Heart right ventricle (tissue), 16 donors: ENCODE data around the gene ADARB1. TPM values are rescaled to one million over a fixed set of nuclear protein-coding genes. Genes with fewer than 3 reads are reported as not detected.

Source experiments
- ATAC-seq, 8 donors: fragments of 200-7000 bp; cut with Tn5 transposase; one replicate each; pipeline ENCODE4 v1.9.1; 2020; ENCODE audit warnings: mild to moderate bottlenecking in 8 of 8, moderate library complexity in 8 of 8, moderate number of reproducible peaks in 1 of 8
- DNase-seq, 2 donors: peaks; one replicate each; pipeline ENCODE4 v3.0.0-alpha.2; 2020
- H3K27ac ChIP-seq, 10 donors: fragments of 200-600 bp; sonication (generic) in 2 of 10; one replicate each; pipeline versions ENCODE4 v1.5.0 to v1.8.0; 2020 to 2022; ENCODE audit warnings: mild to moderate bottlenecking in 3 of 10
- H3K27me3 ChIP-seq, 7 donors: fragments of 200-600 bp; one replicate each; pipeline ENCODE4 v1.8.0; 2021 to 2022; ENCODE audit warnings: mild to moderate bottlenecking in 2 of 7
- H3K36me3 ChIP-seq, 9 donors: fragments of 200-600 bp; sonication (generic) in 1 of 9; one replicate each; pipeline versions ENCODE4 v1.5.0 to v1.8.0; 2020 to 2022; ENCODE audit warnings: mild to moderate bottlenecking in 2 of 9
- H3K4me1 ChIP-seq, 9 donors: fragments of 200-600 bp; sonication (generic) in 1 of 9; one replicate each; pipeline versions ENCODE4 v1.5.0 to v1.8.0; 2020 to 2022; ENCODE audit warnings: mild to moderate bottlenecking in 4 of 9
- H3K4me3 ChIP-seq, 10 donors: fragments of 200-600 bp; sonication (generic) in 2 of 10; one replicate each; pipeline versions ENCODE4 v1.5.0 to v1.8.0; 2020 to 2022; ENCODE audit warnings: mild to moderate bottlenecking in 7 of 10, moderate library complexity in 2 of 10
- H3K9me3 ChIP-seq, 11 donors: fragments of 200-600 bp in 10 of 11; sonication (generic) in 2 of 11; one replicate each; pipeline versions ENCODE4 v1.5.0 to v1.8.0; 2013 to 2022; ENCODE audit warnings: mild to moderate bottlenecking in 2 of 11, control low read depth in 1 of 11, moderate library complexity in 1 of 11
- CTCF ChIP-seq, 9 donors: fragments of 200-600 bp; sonication (generic) in 2 of 9; IDR thresholded peaks; one replicate each; pipeline versions ENCODE4 v1.5.0 to v1.8.0; 2021 to 2022; ENCODE audit warnings: antibody characterized with exemption in 9 of 9, mild to moderate bottlenecking in 5 of 9, moderate library complexity in 1 of 9
- WGBS, 2 donors: extraction: QIAGEN DNeasy Blood & Tissue Kit; methylation state at CpG; one replicate each; pipeline ENCODE4 v1.1.7; 2013; ENCODE audit warnings: inconsistent platforms in 1 of 2; 5-methylcytosine and 5-hydroxymethylcytosine counted together
- intact Hi-C, 10 donors: fragments of 100-400 bp; cut with DNase I; formaldehyde crosslinking; loops; one replicate each; pipeline versions ENCODE4 v1.11.1 to v1.14.2; 2022
- polyA plus RNA-seq, 2 donors: library from polyadenylated mRNA; stranded (reverse); fragments of 200-250 nt; gene quantifications; one replicate each; pipeline ENCODE4 v1.2.3, GENCODE V29; 2013
- total RNA-seq, 10 donors: library from RNA; stranded (reverse); fragmentation: NEBNext Ultra II Directional in 3 of 10; extraction: Animal tissue kit (Norgen Biotek cat#: 25700) in 3 of 10; gene quantifications; one replicate each; pipeline versions ENCODE4 v1.2.1 to v1.2.4, GENCODE V29; 2021 to 2023
- donor health status: Arrhythmogenic right ventricular cardiomyopathy.
- donor health status: ischemic (EF 13 %, LVEDD 7.1; RV severe dilation, severe dysfunction).
- donor health status: healthy with polysubstance abuse.
- donor health status: DM: no; HTN: yes; CAD: no.
- donor health status: DM: no; HTN: no; CAD: no.
- donor health status: ischemic (EF 25% LVEDD 6.9; RV normal size, moderate dysfunction).
- donor health status: ischemic (EF 25% LVEDD 5.7; RV mildly dilated, moderate dysfunction).
- donor health status: healthy.
- donor health status: DM: yes; HTN: yes; CAD: no.
- donor health status: Ischemic cardiomyopathy.
- donor health status: ischemic (EF 35%, LVEDD 5.7; RV mildly dilated, moderate dysfunction).
- donor health status: nonischemic (EF 11% LVEDD 7.7; RV severe dilation, severe dysfunction).
- donor health status: DM: yes; HTN: yes; CAD: no.
- donor health status: PGD.
- donor health status: ischemic (EF 29% LVEDD 5.4; RV normal size, mild dysfunction).
- donor health status: nonischemic (EF 23%, LVEDD 6.1; RV moderate dilation, normal function).

ADARB1 gene
- total and polyA plus RNA-seq, 12 donors: 7.4 to 21.2 (median 13.5) TPM

- Histone ChIP-seq H3K27ac (no peak overlapping the region), H3K9me3 (no peaks in the 10 kb centered on the region), H3K27me3 (no peaks in the 10 kb centered on the region), H3K4me1 (peaks cover 5 to 33% (median 16%) of the 10 kb centered on the region in 9 donors), H3K36me3 (peaks cover 0 to 10% (median 0%) of the 10 kb centered on the region in 9 donors), H3K4me3 (no peak overlapping the region)
- ATAC-seq (peak in 1 of 8 donors; percentile 24), DNase-seq (no peak)
- intact Hi-C loops: loop anchor here in 1 of 10 donors (10.0 kb wide), 1 partner anchor 60 kb away; no protein-coding TSS in a partner anchor
- no peak for TF ChIP-seq CTCF (IDR thresholded peaks at IDR 0.05)
- 94% methylated on average over 6 of the region's 6 CpGs for WGBS, 2 donors
Observed at GRCh38 chr21:45164838-45165237, 90.5 kb downstream of the ADARB1 start.

DNA sequence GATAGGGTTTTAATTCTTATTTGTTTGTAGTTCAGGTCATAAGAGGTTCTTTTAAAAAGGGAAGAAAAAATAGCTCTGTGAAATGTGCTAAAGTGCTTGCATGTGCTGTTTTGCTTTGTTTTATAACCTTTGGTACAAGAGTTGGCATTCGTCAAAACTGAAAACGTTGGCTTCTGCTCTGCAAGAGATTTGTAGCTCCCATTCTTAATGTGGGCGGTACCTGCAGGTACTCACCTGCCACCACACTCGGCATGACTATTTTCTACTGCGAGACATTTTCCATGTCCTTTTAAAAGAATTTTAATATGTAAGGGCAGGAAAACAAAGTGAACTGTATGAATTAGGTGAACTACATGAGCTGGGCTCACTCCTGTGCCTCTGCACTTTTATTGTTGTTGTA is 92.6 kb downstream of the ADARB1 start:
- TF ChIP-seq CTCF (IDR thresholded peaks at IDR 0.05): no peak
- H3K36me3 ChIP-seq: peaks cover 0 to 15% (median 4%) of the 10 kb centered on the region in 9 donors
- peaks cover 5 to 34% (median 16%) of the 10 kb centered on the region in 9 donors for H3K4me1 ChIP-seq
- ATAC-seq (no peak), DNase-seq (no peak)
- no peak overlapping the region for H3K4me3 ChIP-seq
- intact Hi-C loops: loop anchor here in 1 of 10 donors (10.0 kb wide), 1 partner anchor 58 kb away; no protein-coding TSS in a partner anchor
- H3K27me3 ChIP-seq: no peaks in the 10 kb centered on the region
- no peaks in the 10 kb centered on the region for H3K9me3 ChIP-seq
- no peak overlapping the region for H3K27ac ChIP-seq
- WGBS, 2 donors: 81 to 86% methylated on average over 5 of the region's 5 CpGs

DNA sequence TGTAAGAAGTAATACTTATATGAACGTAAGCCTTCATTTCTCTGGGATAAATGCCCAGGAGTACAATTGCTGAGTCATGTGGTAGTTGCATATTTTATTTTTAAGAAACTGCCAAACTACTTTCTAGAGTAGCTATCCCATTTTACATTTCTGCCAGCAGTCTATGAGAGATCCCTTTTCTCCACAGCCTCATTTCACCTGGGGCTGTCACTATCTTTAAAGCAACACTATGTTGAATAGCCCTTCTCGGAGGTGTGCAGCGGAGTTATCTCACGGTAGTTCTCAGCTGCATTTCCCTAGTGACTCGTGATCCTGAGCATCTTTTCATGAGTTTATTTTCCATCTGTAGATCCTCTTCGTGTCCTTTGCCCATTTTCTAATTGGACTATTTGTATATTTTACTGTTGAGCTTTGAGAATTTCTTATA is 93.4 kb downstream of the ADARB1 start:
- 50 to 59% methylated on average over 6 of the region's 6 CpGs for WGBS, 2 donors
- TF ChIP-seq CTCF (IDR thresholded peaks at IDR 0.05): no peak
- Histone ChIP-seq H3K27ac (no peak overlapping the region), H3K4me3 (no peak overlapping the region), H3K36me3 (peaks cover 0 to 18% (median 7%) of the 10 kb centered on the region in 9 donors), H3K4me1 (peaks cover 5 to 34% (median 16%) of the 10 kb centered on the region in 9 donors), H3K27me3 (no peaks in the 10 kb centered on the region), H3K9me3 (no peaks in the 10 kb centered on the region)
- intact Hi-C loops: loop anchor here in 1 of 10 donors (10.0 kb wide), 1 partner anchor 57 kb away; no protein-coding TSS in a partner anchor
- ATAC-seq (no peak), DNase-seq (no peak)

DNA sequence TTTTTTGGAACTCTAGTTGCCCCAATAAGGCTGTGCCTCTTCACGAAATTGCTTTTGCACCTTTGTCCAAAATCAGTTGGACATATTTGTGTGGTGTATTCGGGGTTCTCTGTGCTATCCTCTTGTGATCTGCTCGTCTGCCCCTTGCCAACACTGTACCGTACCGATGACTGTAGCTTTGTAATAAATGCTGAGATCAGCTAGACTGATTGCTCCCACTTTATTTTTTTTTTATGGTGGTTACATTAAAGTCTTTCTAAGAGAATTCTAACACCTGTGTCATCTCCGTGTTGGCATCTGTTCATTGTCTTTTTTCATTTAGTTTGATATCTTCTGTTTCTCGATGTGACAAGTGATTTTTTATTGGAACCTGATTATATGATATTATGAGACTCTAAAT is 94.1 kb downstream of the ADARB1 start:
- Histone ChIP-seq H3K27ac (no peak overlapping the region), H3K4me3 (no peak overlapping the region), H3K27me3 (no peaks in the 10 kb centered on the region), H3K9me3 (no peaks in the 10 kb centered on the region), H3K4me1 (peaks cover 3 to 34% (median 13%) of the 10 kb centered on the region in 9 donors), H3K36me3 (peaks cover 0 to 20% (median 7%) of the 10 kb centered on the region in 9 donors)
- ATAC-seq: no peak
- DNase-seq: no peak
- 84 to 88% methylated on average over 7 of the region's 7 CpGs for WGBS, 2 donors
- intact Hi-C loops: loop anchor here in 1 of 10 donors (10.0 kb wide), 1 partner anchor 56 kb away; no protein-coding TSS in a partner anchor
- no peak for TF ChIP-seq CTCF (IDR thresholded peaks at IDR 0.05)
